HG03575 (cell line): ENCODE data around the gene DES.

Source experiments
- ATAC-seq: cut with Tn5 transposase; IDR thresholded peaks from one replicate; pipeline ENCODE4 v1.9.1; 2021; ENCODE audit not compliant: unreplicated experiment, insufficient number of reproducible peaks, low FRiP score; ENCODE audit errors: extremely low read depth

Gene DES

DNA sequence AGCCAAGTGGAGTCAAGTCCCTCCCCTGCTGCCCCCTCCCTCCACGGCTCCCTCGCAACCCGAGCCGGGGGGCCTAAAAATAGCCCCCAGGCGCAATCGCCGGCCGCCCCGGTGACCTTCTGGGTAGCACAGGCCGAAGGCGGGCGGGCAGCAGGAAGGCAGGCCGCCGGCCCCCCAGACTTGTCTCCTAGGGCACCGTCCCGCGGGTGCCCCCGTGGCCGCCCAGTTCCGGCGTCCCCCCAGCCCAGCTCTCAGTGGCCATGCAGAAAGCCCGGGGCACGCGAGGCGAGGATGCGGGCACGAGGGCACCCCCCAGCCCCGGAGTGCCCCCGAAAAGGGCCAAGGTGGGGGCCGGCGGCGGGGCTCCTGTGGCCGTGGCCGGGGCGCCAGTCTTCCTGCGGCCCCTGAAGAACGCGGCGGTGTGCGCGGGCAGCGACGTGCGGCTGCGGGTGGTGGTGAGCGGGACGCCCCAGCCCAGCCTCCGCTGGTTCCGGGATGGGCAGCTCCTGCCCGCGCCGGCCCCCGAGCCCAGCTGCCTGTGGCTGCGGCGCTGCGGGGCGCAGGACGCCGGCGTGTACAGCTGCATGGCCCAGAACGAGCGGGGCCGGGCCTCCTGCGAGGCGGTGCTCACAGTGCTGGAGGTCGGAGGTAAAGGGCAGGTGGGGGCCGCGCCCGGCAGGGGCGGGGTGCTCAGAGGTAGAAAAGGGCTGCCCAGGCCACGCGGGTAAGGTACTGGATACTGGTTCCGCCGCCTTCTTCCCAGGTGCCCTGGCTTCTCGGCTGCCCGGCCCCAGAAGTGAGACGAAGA lies 16.7 kb downstream of the DES start, which contains the start of gene SPEG:
Gene SPEG (plus strand): TSS at position 126 of the 808 bp plus-strand sequence. CDS start 135 bp downstream, at position 261.
- ATAC-seq: no peak

DNA sequence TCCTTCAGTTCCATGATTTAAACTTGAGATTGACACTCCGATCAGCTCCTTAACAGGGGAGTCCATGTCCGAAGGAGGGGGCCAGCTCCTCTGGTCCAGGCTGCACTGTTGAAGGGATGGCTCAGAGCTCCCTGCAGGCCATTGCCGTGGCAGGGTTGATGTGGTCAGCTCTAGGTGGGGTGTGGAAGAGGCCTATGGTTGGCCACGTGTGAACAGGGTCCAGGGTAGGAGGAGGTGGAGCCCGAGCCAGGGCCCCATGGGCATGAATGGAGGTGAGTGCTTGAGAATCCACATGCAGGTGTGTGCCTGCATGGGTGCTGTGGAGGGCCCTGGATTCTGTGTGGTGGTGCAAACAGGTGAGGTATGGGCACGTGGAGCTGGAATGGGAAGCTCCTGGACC lies 17.5 kb downstream of the DES start:
- no peak for ATAC-seq

DNA sequence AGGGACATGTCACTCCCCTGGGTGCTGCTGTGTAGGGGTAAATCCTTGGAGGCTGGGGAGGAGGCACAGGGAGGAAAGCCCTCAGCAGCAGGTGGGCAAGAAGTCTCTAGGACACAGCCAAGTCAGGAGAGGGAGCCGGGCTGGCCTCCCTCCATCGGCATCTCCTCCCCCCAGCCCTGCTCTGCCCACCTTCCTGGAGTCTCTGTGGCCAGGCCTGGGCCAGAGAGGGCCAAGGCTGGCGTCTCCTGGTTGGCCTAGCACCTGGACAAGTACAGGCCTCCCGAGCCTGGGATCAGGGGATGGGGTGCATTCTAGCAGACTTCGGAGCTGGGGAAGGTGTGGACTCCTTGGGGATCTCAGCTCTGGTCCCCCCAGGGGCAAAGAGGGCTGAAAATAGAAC lies 18.3 kb downstream of the DES start:
- no peak for ATAC-seq

DNA sequence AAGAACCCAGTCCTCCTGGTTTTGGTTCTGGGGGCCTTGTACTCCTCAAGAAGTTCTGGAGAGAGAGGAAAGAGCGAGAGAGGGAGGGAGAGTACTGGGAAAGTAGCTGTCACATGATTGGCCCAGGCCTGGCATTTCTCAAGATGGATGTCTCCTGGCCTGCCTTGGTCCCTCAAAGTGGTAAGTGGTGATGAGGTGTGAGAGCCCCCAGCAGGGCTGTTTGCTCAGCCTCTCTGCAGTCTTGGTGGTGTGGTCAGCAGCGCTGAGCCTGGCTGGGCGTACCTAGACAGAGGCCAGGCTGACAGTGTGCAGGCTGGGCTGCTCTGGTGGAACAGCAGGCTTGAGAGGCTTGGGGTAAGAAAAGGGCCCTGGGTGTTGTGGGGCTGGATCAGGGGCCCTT lies 19.0 kb downstream of the DES start:
- ATAC-seq: no peak

DNA sequence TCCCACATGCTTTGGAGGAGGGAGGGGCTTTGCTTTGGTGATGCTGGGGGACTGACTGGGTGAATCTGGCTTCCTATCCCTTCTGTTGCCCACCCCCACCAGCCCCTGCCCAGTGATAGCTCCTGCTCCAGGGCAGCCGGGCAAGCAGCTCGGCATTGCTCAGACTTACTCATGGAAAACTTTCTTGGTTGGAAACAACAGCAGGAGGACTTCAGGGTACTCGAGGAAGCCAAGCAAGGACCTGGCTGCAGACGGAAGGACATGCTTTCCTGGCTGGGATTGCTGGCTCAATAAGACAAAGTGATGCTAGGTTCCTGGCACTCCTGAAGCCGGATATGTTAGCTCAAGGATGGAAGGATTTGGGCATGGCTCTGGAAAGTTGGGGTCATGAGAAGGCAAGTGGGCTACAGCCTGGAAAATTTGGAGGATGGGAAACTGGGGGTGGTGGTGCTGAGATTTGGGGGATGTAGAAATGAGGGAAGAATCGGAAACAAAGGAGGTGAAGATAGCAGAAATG lies 19.6 kb downstream of the DES start:
- no peak for ATAC-seq

DNA sequence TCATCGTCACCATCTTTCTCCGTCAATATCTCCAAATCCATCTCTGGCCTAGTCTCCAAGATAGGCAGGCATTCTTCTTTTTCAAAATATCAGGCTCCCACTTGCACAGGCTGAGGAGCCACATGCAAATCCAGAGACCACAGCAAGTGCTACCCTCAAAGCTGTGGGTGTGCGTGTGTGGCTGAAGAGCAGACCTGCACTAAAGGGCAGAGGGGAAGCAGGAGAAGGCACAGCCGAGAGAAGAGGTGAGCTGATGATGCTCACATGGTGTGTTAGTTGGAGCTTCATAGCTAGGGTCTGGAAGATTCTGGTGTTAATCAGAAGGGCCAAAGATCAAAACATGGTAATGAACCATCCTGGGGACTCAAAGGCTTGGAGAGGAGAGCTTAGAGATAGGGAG lies 20.3 kb downstream of the DES start:
- ATAC-seq: no peak

DNA sequence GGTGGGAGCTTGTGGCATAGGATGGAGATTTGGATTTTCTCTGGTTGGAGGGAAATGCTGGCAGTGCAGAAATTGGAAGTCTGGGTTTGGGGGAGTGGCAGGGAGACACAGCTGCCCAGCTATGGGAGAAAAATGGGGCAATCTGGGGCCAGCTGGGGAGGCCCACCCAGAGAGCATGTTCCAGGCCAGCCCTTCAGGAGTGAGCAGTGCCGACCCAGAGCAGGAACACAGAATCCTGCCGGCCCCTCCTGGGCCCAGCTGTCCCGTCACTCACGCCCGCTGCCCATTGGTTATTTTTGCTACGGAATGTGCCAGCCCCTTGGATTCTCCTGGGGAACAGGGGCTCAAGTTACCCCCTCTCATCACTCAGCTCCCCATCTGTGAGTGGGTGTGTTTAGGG lies 21.3 kb downstream of the DES start:
- no peak for ATAC-seq

DNA sequence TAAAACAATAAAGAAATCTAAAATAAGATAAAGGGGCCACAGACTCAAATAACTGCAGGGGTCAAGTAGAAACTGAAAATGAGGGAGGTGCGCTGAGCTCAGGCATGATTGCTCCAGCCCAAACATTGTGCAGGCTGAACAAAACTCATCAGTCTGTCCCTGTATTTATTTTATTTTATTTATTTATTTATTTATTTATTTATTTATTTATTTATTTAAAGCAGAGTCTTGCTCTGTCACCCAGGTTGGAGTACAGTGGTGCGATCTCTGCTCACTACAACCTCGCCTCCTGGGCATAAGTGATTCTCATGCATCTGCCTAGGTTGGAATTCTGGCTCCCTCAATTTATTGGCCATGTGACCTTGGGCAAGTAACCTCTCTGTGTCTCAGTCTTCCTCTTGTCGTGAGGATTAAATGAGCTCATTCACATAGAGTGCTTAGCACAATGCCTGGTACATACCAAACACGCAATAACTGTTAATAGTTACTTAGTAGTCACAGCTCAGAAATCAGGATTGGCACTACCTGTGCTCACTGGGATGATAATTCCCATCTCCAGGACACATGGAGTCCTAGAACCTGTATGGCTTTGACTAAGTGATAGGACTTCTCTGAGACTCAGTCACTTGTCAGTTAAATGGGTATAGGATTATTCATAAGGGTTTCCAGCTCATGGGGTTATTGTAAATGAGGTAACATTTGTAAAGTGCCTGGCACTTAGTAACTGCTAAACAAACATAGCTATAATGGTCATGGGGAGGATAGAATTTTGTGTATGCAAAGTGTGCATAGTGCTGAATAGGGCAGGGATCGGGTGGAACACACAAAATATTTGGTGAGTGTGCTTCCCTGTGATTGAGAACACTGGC lies 22.4 kb downstream of the DES start:
- no peak for ATAC-seq

DNA sequence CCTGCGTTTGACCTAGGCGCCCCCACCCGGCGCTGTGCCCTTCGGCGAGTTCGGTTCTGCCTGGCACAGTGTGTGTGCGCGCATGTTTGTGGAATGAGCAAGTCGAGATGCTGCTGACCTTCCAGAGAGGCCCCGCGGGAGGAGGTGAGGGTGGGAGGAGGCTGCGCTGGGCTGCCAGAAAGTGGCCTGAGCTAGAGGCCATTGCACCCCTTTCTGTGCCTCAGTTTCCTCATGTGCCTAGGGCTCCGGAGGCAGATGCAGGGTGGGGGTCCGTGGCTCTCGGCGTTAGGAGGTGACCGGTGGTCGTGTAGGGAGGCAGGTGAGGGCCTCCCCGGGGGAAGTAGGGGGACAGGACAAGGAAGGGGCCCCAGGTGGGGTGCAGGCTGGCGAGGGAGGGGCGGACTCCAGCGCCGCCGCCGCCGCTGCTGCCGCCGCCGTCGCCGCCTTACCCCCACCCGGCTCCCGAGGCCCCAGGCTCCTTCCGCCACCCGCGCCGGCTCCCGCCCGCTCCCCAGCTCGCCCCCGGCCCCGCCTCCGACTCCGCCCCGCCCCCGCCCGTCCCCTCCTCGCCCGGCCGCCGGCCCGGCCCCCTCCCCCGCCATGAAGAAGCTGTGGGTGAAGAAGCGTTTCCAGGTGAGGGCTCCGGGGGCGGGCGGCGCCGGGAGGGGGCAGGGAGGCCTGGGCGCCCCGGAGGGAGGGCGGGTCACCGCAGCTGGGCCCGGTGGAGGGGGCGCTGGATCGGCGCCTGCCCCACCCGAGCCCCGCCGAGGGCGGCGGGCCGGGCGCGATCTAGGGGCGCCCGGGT lies 23.5 kb downstream of the DES start:
- no peak for ATAC-seq

DNA sequence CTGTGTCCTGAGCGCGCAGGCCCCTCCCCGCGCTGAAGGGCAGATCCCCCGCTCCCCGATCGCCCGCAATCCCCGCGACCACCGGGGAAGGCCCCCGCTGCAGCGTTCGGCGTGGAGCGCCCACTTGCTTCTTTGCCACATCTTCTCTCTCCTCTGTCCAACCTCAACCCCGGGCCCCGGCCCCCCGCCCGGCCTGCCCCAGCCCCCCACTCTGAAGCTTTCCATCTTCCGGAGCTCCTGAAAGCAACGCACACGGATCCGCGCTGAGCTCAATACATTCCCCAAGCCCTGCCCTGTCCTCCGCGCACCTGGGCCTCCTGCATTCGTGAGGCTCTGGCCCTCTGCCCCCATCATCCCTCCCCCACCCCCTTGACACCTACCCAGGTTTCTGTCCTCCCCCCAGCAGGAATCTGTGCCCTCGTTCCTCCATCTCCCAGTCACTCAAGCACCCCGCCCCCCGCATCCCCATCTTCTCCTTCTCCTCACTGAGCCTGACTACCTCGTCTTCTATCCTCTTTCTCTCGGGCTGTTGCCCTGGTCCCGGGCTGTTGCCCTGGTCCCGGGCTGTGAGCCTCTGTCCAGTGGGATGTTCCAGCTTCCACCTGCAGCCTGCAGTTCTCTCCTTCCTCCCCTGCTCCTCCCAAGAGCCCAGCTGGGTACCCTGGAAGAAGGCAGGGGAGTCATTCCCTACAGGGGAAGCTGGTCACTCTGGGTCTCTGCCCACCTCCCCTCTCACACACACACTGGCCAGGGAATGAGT lies 24.3 kb downstream of the DES start:
- no peak for ATAC-seq

DNA sequence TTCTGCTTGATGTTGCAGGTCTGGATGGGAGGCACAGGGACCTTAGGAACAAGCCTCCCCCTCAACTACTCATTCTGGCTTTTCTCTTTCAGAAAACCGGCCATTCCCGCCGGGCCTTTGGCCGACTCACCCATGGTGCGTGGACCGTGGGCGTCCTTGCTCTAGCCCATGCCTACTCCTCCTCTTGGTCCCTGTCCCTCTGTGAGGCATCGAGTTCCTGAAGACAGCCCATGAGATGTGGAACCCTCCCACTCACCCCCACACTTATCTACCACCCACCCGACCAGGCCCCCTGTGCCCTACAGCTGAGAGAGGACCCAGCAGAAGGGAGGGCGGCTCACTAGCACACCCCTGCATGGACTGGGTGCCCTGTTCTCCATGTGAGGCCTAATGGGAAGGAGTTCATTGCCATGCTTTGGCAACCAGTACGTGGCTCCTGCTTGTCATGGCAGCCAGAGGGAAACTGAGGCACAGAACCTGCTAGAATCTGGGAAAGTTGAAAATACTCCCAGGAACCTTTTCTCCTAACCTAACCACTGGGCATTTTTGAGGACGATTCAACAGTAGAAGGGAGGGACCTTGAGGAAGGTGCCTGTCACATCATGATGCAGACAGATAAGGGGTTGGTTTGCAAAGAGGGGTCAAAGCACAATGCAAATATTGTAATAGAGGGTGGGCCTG lies 25.0 kb downstream of the DES start:
- no peak for ATAC-seq

DNA sequence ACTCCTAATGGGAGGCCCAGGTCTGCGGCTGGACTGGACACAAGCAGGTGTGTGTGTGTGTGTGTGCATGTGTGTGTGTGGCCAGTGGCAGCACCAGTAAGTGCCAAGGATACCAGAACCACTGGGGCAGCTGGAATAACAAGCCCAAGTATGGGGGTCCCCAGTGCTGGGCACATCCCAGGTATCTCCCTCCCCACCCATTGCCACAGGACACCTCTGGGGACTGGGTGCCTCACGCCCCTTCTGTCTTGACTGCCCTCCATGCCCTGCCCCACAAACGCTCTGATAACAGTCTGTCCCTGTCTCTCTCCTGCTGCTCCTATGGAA lies 25.5 kb downstream of the DES start:
- no peak for ATAC-seq

DNA sequence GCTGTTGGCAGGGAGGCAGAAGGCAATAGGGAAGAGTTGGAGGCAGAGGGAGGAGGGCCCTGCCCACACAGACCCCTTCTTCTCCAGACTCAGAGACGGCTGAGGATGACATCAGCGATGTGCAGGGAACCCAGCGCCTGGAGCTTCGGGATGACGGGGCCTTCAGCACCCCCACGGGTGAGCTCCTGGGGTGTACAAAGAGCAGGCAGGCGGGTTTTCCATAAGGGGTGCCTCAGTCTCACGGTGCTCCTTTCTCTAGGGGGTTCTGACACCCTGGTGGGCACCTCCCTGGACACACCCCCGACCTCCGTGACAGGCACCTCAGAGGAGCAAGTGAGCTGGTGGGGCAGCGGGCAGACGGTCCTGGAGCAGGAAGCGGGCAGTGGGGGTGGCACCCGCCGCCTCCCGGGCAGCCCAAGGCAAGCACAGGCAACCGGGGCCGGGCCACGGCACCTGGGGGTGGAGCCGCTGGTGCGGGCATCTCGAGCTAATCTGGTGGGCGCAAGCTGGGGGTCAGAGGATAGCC lies 26.5 kb downstream of the DES start:
- no peak for ATAC-seq

DNA sequence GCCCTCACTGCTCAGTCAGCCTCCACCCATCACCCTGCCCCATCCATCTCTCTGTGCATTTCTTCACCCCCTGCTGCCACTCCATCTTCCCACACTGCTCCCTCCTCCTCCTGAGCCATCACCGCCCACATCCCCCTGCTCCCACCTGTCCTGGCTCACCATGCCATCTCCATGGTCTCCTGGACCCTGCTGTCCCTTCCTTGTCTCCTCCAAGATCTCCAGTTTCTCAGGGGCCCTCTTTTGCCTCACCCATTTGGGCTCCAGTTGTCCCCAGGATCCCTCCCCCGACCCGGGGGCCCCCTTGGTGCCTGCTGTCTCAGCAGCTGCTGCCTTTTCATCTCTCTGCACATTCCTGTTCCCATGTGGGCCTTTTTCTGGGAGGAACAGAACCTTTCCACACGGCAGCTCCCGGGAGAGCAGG lies 27.1 kb downstream of the DES start:
- no peak for ATAC-seq

DNA sequence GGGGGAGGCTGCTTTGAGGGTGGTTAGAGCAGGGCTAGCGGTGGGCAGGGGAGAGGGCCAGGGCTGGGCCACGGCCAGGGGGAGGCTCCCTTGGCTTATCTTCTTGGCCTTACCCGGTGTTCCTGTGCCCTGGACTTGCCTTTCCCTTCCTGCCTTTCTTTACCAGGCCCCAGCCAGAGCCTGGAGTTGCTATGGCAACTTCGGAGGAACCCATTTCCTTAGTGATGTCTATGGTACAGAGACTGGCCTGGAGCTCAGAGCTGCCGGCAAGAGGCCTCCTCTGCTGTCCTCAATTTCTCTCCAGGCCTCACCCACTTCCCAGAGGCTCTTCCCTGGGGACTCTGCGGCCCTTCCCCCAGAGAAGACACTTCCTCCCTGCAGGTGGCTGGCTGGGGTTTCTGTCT lies 27.9 kb downstream of the DES start:
- no peak for ATAC-seq

DNA sequence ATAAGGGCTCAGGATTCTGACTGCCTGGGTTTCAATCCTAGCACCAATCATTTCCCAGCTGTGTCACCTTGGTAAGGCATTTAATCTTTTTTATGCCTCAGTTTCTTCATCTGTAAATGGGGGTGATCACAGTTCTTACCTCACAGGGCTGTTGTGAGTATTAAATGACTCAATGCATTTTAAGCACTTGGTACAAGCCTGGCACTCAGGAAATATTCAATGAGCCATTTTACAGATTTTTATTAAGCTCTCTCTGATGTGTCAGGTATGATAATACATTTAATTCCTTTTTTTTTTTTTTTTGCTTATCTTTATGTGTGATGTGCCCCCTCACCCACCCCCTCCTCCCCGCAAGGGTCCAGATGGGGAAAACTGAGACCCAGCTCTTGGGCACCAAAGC lies 28.5 kb downstream of the DES start:
- ATAC-seq: no peak

DNA sequence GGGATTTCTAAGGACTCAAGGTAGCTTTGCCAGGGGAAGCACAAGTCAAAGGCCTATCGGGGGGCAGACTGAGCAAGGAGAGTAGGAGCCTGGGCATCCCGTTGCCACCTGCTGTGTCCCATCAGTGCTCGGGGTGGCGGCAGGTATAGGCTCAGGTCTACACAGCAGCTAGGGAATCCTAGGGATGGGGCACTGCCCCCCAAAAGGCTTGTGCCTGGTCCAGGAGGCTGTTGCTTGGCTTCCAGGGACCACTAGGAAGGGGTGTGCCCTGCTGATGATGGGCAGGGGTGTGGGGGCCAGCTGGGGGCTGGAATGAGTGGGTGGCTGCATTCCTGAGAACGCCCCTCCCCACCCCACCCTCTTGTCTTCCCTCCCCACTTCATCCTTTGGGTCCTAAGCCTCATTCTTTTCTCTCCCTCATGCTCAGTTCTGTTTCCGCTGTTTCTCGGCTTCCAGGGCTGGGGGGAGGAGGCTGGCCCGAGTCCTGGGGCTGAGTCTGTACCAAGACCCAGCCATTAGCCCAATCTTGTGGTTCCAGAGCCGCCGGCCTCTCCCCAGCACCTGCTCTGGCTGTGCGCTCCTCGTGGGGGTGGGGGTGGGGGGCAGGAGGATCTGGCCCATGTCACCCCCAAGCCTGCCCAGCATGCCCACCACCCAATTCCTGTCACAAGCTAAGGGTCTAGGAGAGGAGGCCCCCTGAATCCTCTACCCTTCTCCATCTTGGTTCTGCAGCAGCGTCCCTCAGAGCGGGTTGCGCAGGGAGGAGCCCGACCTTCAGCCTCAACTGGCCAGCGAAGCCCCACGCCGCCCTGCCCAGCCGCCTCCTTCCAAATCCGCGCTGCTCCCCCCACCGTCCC lies 29.3 kb downstream of the DES start:
- ATAC-seq: no peak
